SK-N-SH (cell line): ENCODE measurements around the gene RAB8B. TPM values are rescaled to one million over a fixed set of nuclear protein-coding genes. Genes with fewer than 3 reads are reported as not detected.

Experiments
- CTCF ChIA-PET: fragments of 300-600, 350-600 bp; formaldehyde crosslinking; extraction: SDS; loops from one replicate; lab custom pipeline; 2021; lab: Yijun Ruan, JAX
- POLR2A ChIA-PET: fragments of 350-600 bp; sonication (Branson Sonifier 250); formaldehyde crosslinking; extraction: SDS; loops from one replicate; lab custom pipeline; 2020; ENCODE audit warnings: antibody characterized with exemption, inconsistent platforms; lab: Yijun Ruan, JAX
- DNase-seq: peaks from one replicate; pipeline ENCODE4 v3.0.0; 2012
- H2AFZ ChIP-seq: fragments of 200-600 bp; sonication (generic); 2 replicates; pipeline ENCODE4 v1.8.1; 2016; ENCODE audit warnings: antibody characterized with exemption, mild to moderate bottlenecking, low read depth
- H3F3A ChIP-seq: fragments of 200-600 bp; sonication (generic); replicated peaks from 2 replicates; pipeline ENCODE3; 2016; ENCODE audit warnings: antibody characterized with exemption, mild to moderate bottlenecking; ENCODE audit not compliant: insufficient read depth
- H3K27ac ChIP-seq, 2 experiments: fragments of 200-500 bp in 1 of 2; fragments of 200-600 bp in 1 of 2; sonication (Bioruptor generic) in 1 of 2; sonication (generic), shearing (Covaris generic) in 1 of 2; 2 replicates each; pipeline versions ENCODE4 v1.5.1 to v1.6.1; 2014 to 2016; ENCODE audit warnings: low read depth in 2 of 2, inconsistent platforms in 1 of 2, low read length in 1 of 2, mild to moderate bottlenecking in 1 of 2, mixed read lengths in 1 of 2
- H3K27me3 ChIP-seq: fragments of 200-600 bp; sonication (generic), shearing (Covaris generic); 2 replicates; pipeline ENCODE4 v1.6.1; 2016; ENCODE audit warnings: mixed run types; ENCODE audit not compliant: insufficient read depth
- H3K36me3 ChIP-seq, 2 experiments: fragments of 200-500 bp in 1 of 2; fragments of 200-600 bp in 1 of 2; sonication (Bioruptor generic) in 1 of 2; sonication (generic) in 1 of 2; replicated peaks in 1 of 2; 2 replicates each; pipeline versions ENCODE3 to v1.5.1; 2014 to 2016; ENCODE audit warnings: low read length in 1 of 2, mild to moderate bottlenecking in 1 of 2; ENCODE audit not compliant: insufficient read depth in 2 of 2, control insufficient read depth in 1 of 2
- H3K4me1 ChIP-seq, 2 experiments: fragments of 200-500 bp in 1 of 2; fragments of 200-600 bp in 1 of 2; sonication (Bioruptor generic) in 1 of 2; sonication (generic), shearing (Covaris generic) in 1 of 2; 2 replicates each; pipeline versions ENCODE4 v1.5.1 to v1.6.1; 2014 to 2016; ENCODE audit warnings: low read depth in 1 of 2, low read length in 1 of 2, mixed run types in 1 of 2; ENCODE audit not compliant: insufficient read depth in 2 of 2, control insufficient read depth in 1 of 2
- H3K4me2 ChIP-seq: fragments of 200-600 bp; sonication (generic), shearing (Covaris generic); 2 replicates; pipeline ENCODE4 v1.6.1; 2017; ENCODE audit warnings: mixed run types
- H3K4me3 ChIP-seq, 2 experiments: fragments of 200-500 bp in 1 of 2; fragments of 200-600 bp in 1 of 2; sonication (Bioruptor generic) in 1 of 2; sonication (generic), shearing (Covaris generic) in 1 of 2; 2 replicates each; pipeline versions ENCODE4 v1.5.1 to v1.8.1; 2014 to 2016; ENCODE audit warnings: low read depth in 2 of 2, inconsistent platforms in 1 of 2, low read length in 1 of 2, mild to moderate bottlenecking in 1 of 2, mixed read lengths in 1 of 2, moderate library complexity in 1 of 2
- H3K79me2 ChIP-seq: fragments of 200-600 bp; sonication (generic); 2 replicates; pipeline ENCODE4 v1.8.1; 2017; ENCODE audit warnings: mild to moderate bottlenecking; ENCODE audit not compliant: insufficient read depth
- H3K9ac ChIP-seq: fragments of 200-600 bp; sonication (generic); 2 replicates; pipeline ENCODE4 v1.6.1; 2017; ENCODE audit warnings: mixed run types
- H3K9me2 ChIP-seq: fragments of 200-600 bp; sonication (generic); 2 replicates; pipeline ENCODE4 v1.6.1; 2017; ENCODE audit warnings: mixed run types
- H3K9me3 ChIP-seq: fragments of 200-600 bp; sonication (generic); 2 replicates; pipeline ENCODE4 v1.6.1; 2017; ENCODE audit warnings: mixed run types, mild to moderate bottlenecking, moderate library complexity
- H4K20me1 ChIP-seq: fragments of 200-600 bp; sonication (generic); 2 replicates; pipeline ENCODE4 v1.6.1; 2017; ENCODE audit warnings: mild to moderate bottlenecking, mixed run types; ENCODE audit not compliant: insufficient read depth
- CHD2 ChIP-seq: fragments of 150-350 bp; IDR thresholded peaks from 2 replicates; pipeline ENCODE4 v1.6.1; 2018; ENCODE audit warnings: low read length; ENCODE audit not compliant: partially characterized antibody
- ELF1 ChIP-seq: IDR thresholded peaks from 2 replicates; pipeline ENCODE4 v1.4.0; 2012
- EP300 ChIP-seq, 2 experiments: IDR thresholded peaks; 2 replicates each; pipeline versions ENCODE4 v1.4.0 to v1.6.1; 2012; ENCODE audit warnings: borderline replicate concordance in 1 of 2, low read depth in 1 of 2, low read length in 1 of 2
- FOSL2 ChIP-seq: IDR thresholded peaks from 2 replicates; pipeline ENCODE4 v1.4.0; 2012; ENCODE audit warnings: low read depth, mild to moderate bottlenecking, moderate library complexity, borderline replicate concordance
- FOXM1 ChIP-seq: IDR thresholded peaks from 2 replicates; pipeline ENCODE4 v1.4.0; 2012; ENCODE audit warnings: low read depth, mild to moderate bottlenecking
- GATA2 ChIP-seq: sonication (generic); formaldehyde crosslinking; IDR thresholded peaks from 2 replicates; pipeline ENCODE4 v1.5.0; 2020; ENCODE audit warnings: mild to moderate bottlenecking, missing genetic modification reagents
- IRF3 ChIP-seq: fragments of 150-350 bp; IDR thresholded peaks from 2 replicates; pipeline ENCODE4 v1.6.1; 2016; ENCODE audit warnings: mild to moderate bottlenecking, low read depth, low read length
- MEF2A ChIP-seq: IDR thresholded peaks from 2 replicates; pipeline ENCODE4 v1.4.0; 2012; ENCODE audit warnings: low read depth, borderline replicate concordance
- MXI1 ChIP-seq: IDR thresholded peaks from 2 replicates; pipeline ENCODE4 v1.6.1; 2012; ENCODE audit warnings: mild to moderate bottlenecking, low read depth, low read length, improper control_type of control experiment
- NFIC ChIP-seq: IDR thresholded peaks from 2 replicates; pipeline ENCODE4 v1.4.0; 2012; ENCODE audit warnings: borderline replicate concordance
- RXRA ChIP-seq: IDR thresholded peaks from 2 replicates; pipeline ENCODE4 v1.4.0; 2012; ENCODE audit warnings: low read depth, mild to moderate bottlenecking, borderline replicate concordance
- SIN3A ChIP-seq: IDR thresholded peaks from 2 replicates; pipeline ENCODE4 v1.6.1; 2012; ENCODE audit warnings: low read depth, mild to moderate bottlenecking, low read length, moderate library complexity, borderline replicate concordance
- YY1 ChIP-seq: IDR thresholded peaks from 2 replicates; pipeline ENCODE4 v1.4.0; 2012; ENCODE audit warnings: low read depth, mild to moderate bottlenecking
- WGBS: methylation state at CpG from one replicate; pipeline ENCODE4 v1.1.6; 2017; ENCODE audit warnings: low lambda C conversion rate; 5-methylcytosine and 5-hydroxymethylcytosine counted together
- polyA plus RNA-seq, 3 experiments: library from polyadenylated mRNA; depleted of rRNA; stranded (reverse); fragments of >200 nt; gene quantifications; 2 replicates each; pipeline ENCODE4 v1.2.3, GENCODE V29; 2012
- TF ChIP-seq, protein P1 (sequence below): IDR thresholded peaks from 2 replicates; pipeline ENCODE4 v1.4.0; 2012; ENCODE audit warnings: low read depth
- TF ChIP-seq, protein P2 (sequence below): IDR thresholded peaks from 2 replicates; pipeline ENCODE4 v1.6.1; 2012; ENCODE audit warnings: mild to moderate bottlenecking, low read depth, low read length, moderate library complexity

The RAB8B gene
- polyA plus RNA-seq, 1 of the 3 experiments (the other 2 are of a cell fraction): 5.4 TPM

- CTCF ChIA-PET: interaction anchor here (0.9 kb wide), 1 partner anchor 11 kb away, joined by 3 read pairs; no protein-coding TSS in a partner anchor
- Histone ChIP-seq H3K9me3 (no peaks in the 10 kb centered on the region), H4K20me1 (no peaks in the 10 kb centered on the region), H3K79me2 (no peaks in the 10 kb centered on the region), H3K27me3 (no peaks in the 10 kb centered on the region), H2AFZ (no peak overlapping the region), H3K4me1 (peaks cover 2 to 6% of the 10 kb centered on the region in 2 experiments; a peak in 2 of 4 replicates), H3K36me3 (no peaks in the 10 kb centered on the region), H3K9ac (no peak overlapping the region), H3K4me3 (no peak overlapping the region), H3F3A (peaks cover 6% of the 10 kb centered on the region), H3K9me2 (no peaks in the 10 kb centered on the region), H3K27ac (no peak overlapping the region), H3K4me2 (no peak overlapping the region)
- DNase-seq: no peak
- WGBS: 97% methylated on average over 3 of the region's 3 CpGs
- TF ChIP-seq, protein P1, sequence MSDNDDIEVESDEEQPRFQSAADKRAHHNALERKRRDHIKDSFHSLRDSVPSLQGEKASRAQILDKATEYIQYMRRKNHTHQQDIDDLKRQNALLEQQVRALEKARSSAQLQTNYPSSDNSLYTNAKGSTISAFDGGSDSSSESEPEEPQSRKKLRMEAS: no peak
- no peak for TF ChIP-seq NFIC
- TF ChIP-seq FOXM1: no peak
- no peak for TF ChIP-seq MEF2A
- TF ChIP-seq RXRA: no peak
- TF ChIP-seq EP300 (IDR thresholded peaks at IDR 0.05; ENCODE audit: borderline replicate concordance in 1 of 2, low read depth in 1 of 2, low read length in 1 of 2): no peak
- TF ChIP-seq CHD2: no peak
- POLR2A ChIA-PET: no interaction called here
These were observed 37.6 kb downstream of the RAB8B start for GRCh38 chr15:63226966-63227401.

DNA sequence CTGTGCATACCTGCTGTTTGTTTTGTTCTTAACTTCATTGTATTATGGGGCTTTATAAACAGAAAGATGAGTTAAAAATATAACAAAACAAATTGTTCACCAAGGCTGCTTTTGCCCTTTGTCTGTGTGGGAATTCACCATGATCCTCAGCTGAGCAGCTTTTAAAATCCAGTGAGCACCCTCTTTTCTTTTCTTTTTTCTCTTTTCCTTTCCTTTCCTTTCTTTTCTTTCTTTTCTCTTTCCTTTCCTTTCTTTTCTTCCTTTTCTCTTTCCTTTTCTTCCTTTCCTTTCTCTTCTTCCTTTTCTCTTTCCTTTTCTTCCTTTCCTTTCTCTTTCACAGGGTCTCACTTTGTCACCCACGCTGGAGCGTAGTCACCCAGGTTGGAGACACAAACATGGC lies 38.3 kb downstream of the RAB8B start:
- no peak for DNase-seq
- 96% methylated on average over 2 of the region's 2 CpGs for WGBS
- Histone ChIP-seq H3K36me3 (no peaks in the 10 kb centered on the region), H3K4me2 (no peak overlapping the region), H3K9me3 (no peaks in the 10 kb centered on the region)
- TF ChIP-seq CHD2: no peak
- TF ChIP-seq, protein P2, sequence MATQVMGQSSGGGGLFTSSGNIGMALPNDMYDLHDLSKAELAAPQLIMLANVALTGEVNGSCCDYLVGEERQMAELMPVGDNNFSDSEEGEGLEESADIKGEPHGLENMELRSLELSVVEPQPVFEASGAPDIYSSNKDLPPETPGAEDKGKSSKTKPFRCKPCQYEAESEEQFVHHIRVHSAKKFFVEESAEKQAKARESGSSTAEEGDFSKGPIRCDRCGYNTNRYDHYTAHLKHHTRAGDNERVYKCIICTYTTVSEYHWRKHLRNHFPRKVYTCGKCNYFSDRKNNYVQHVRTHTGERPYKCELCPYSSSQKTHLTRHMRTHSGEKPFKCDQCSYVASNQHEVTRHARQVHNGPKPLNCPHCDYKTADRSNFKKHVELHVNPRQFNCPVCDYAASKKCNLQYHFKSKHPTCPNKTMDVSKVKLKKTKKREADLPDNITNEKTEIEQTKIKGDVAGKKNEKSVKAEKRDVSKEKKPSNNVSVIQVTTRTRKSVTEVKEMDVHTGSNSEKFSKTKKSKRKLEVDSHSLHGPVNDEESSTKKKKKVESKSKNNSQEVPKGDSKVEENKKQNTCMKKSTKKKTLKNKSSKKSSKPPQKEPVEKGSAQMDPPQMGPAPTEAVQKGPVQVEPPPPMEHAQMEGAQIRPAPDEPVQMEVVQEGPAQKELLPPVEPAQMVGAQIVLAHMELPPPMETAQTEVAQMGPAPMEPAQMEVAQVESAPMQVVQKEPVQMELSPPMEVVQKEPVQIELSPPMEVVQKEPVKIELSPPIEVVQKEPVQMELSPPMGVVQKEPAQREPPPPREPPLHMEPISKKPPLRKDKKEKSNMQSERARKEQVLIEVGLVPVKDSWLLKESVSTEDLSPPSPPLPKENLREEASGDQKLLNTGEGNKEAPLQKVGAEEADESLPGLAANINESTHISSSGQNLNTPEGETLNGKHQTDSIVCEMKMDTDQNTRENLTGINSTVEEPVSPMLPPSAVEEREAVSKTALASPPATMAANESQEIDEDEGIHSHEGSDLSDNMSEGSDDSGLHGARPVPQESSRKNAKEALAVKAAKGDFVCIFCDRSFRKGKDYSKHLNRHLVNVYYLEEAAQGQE: no peak
- no peak for TF ChIP-seq YY1
- no peak for TF ChIP-seq FOSL2
- no peak for TF ChIP-seq NFIC
- TF ChIP-seq SIN3A: no peak
- TF ChIP-seq MEF2A: no peak
- no peak for TF ChIP-seq EP300 (IDR thresholded peaks at IDR 0.05; ENCODE audit: borderline replicate concordance in 1 of 2, low read depth in 1 of 2, low read length in 1 of 2)
- TF ChIP-seq MXI1: no peak
- TF ChIP-seq GATA2 (CRISPR knock-in tag): no peak
- TF ChIP-seq ELF1: no peak
- TF ChIP-seq IRF3: no peak
- TF ChIP-seq, all 33 proteins: peak for 0
- no peak overlapping the region for H3K27ac ChIP-seq
- H2AFZ ChIP-seq: no peak overlapping the region
- CTCF ChIA-PET: interaction anchor here (0.9 to 1.5 kb wide), 2 partner anchors 10 to 15 kb away, joined by 3 to 4 read pairs; no protein-coding TSS in a partner anchor
- H4K20me1 ChIP-seq: no peaks in the 10 kb centered on the region
- no peaks in the 10 kb centered on the region for H3K9me2 ChIP-seq
- POLR2A ChIA-PET: no interaction called here
- no peak overlapping the region for H3K9ac ChIP-seq
- H3K4me3 ChIP-seq: no peak overlapping the region
- peaks cover 10% of the 10 kb centered on the region for H3F3A ChIP-seq
- H3K79me2 ChIP-seq: no peaks in the 10 kb centered on the region
- H3K27me3 ChIP-seq: no peaks in the 10 kb centered on the region
- peaks cover 2 to 13% of the 10 kb centered on the region in 2 experiments; a peak in 2 of 4 replicates for H3K4me1 ChIP-seq
